ENCODE measurements around the gene RFTN1. TPM values are rescaled to one million over a fixed set of nuclear protein-coding genes. Genes with fewer than 3 reads are reported as not detected.

Gene RFTN1
- total RNA-seq, 1 donor from 2014 or later, result 84.1 TPM

- Mint-ChIP-seq H3K27me3 (ENCODE audit: unreplicated experiment) (no peaks in the 10 kb centered on the region), H3K4me1 (ENCODE audit: unreplicated experiment) (peaks cover 16% of the 10 kb centered on the region), H3K27ac (ENCODE audit: unreplicated experiment) (no peak overlapping the region), H3K4me3 (ENCODE audit: unreplicated experiment) (no peak overlapping the region), H3K36me3 (ENCODE audit: unreplicated experiment) (peaks cover 34% of the 10 kb centered on the region), H3K9me3 (ENCODE audit: unreplicated experiment) (no peaks in the 10 kb centered on the region)
- no peak for DNase-seq (ENCODE audit: extremely low spot score, unreplicated experiment)
- TF ChIP-seq, protein P1, sequence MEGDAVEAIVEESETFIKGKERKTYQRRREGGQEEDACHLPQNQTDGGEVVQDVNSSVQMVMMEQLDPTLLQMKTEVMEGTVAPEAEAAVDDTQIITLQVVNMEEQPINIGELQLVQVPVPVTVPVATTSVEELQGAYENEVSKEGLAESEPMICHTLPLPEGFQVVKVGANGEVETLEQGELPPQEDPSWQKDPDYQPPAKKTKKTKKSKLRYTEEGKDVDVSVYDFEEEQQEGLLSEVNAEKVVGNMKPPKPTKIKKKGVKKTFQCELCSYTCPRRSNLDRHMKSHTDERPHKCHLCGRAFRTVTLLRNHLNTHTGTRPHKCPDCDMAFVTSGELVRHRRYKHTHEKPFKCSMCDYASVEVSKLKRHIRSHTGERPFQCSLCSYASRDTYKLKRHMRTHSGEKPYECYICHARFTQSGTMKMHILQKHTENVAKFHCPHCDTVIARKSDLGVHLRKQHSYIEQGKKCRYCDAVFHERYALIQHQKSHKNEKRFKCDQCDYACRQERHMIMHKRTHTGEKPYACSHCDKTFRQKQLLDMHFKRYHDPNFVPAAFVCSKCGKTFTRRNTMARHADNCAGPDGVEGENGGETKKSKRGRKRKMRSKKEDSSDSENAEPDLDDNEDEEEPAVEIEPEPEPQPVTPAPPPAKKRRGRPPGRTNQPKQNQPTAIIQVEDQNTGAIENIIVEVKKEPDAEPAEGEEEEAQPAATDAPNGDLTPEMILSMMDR (IDR thresholded peaks at IDR 0.05), result no peak
These were observed 133.1 kb downstream of the RFTN1 start for GRCh38 chr3:16380421-16380820.

DNA sequence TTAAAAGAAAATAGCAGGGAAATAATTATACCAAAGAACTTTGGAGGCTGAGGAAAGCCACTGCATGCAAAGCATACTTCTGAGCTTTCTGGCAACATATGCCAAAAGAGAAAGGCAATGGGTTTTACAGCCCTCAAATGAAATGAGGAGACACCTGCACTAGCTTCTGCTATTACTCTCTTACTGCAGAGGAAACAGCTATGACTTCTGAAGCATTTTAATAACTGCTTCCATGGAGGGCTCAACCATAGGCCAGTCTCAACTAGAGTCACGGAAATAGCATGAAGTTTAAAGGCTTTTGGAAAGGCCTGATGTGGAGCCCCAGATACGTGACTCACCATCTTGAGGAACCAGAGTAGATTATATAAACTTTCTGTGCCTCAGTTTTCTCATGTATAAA lies 133.7 kb downstream of the RFTN1 start:
- TF ChIP-seq, protein P1 (IDR thresholded peaks at IDR 0.05), result no peak
- no peaks in the 10 kb centered on the region for H3K27me3 Mint-ChIP-seq (ENCODE audit: unreplicated experiment)
- DNase-seq (ENCODE audit: extremely low spot score, unreplicated experiment), result no peak

DNA sequence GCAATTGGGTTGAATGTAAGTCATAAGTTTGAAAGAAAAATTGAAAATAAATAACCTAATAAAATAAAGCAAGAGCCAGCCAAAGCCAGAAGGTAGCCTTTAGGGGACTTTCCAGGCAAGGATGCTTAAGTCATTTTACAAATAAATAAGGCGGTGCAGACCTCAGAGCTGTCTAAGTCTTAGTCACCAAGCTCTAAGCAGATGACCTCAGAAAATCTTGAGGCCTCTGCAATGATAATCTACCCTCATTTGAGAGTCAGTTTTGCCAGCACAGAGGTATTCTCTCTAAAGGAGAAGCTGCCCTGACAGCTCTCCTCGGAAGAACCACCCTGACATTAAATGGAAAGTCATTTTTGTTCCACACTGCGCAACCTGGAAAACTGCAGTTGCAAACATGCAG lies 134.6 kb downstream of the RFTN1 start:
- Mint-ChIP-seq H3K27ac (ENCODE audit: unreplicated experiment) (no peak overlapping the region), H3K4me3 (ENCODE audit: unreplicated experiment) (no peak overlapping the region), H3K4me1 (ENCODE audit: unreplicated experiment) (peaks cover 16% of the 10 kb centered on the region), H3K9me3 (ENCODE audit: unreplicated experiment) (no peaks in the 10 kb centered on the region), H3K27me3 (ENCODE audit: unreplicated experiment) (no peaks in the 10 kb centered on the region), H3K36me3 (ENCODE audit: unreplicated experiment) (peaks cover 42% of the 10 kb centered on the region)
- TF ChIP-seq, protein P1 (IDR thresholded peaks at IDR 0.05), result no peak
- no peak for DNase-seq (ENCODE audit: extremely low spot score, unreplicated experiment)

More for the DNA sequence above, 133.7 kb downstream of the RFTN1 start:
- peaks cover 35% of the 10 kb centered on the region for H3K36me3 Mint-ChIP-seq (ENCODE audit: unreplicated experiment)
- no peaks in the 10 kb centered on the region for H3K9me3 Mint-ChIP-seq (ENCODE audit: unreplicated experiment)
- peaks cover 14% of the 10 kb centered on the region for H3K4me1 Mint-ChIP-seq (ENCODE audit: unreplicated experiment)
- no peak overlapping the region for H3K27ac Mint-ChIP-seq (ENCODE audit: unreplicated experiment)
- H3K4me3 Mint-ChIP-seq (ENCODE audit: unreplicated experiment), result no peak overlapping the region

- Mint-ChIP-seq H3K27me3 (ENCODE audit: unreplicated experiment) (no peaks in the 10 kb centered on the region), H3K4me1 (ENCODE audit: unreplicated experiment) (peaks cover 19% of the 10 kb centered on the region), H3K27ac (ENCODE audit: unreplicated experiment) (no peak overlapping the region), H3K9me3 (ENCODE audit: unreplicated experiment) (no peaks in the 10 kb centered on the region), H3K4me3 (ENCODE audit: unreplicated experiment) (no peak overlapping the region), H3K36me3 (ENCODE audit: unreplicated experiment) (peaks cover 45% of the 10 kb centered on the region)
- TF ChIP-seq, protein P1 (IDR thresholded peaks at IDR 0.05), result no peak
- DNase-seq (ENCODE audit: extremely low spot score, unreplicated experiment), result no peak
These were observed 135.1 kb downstream of the RFTN1 start for GRCh38 chr3:16378415-16378814.

DNA sequence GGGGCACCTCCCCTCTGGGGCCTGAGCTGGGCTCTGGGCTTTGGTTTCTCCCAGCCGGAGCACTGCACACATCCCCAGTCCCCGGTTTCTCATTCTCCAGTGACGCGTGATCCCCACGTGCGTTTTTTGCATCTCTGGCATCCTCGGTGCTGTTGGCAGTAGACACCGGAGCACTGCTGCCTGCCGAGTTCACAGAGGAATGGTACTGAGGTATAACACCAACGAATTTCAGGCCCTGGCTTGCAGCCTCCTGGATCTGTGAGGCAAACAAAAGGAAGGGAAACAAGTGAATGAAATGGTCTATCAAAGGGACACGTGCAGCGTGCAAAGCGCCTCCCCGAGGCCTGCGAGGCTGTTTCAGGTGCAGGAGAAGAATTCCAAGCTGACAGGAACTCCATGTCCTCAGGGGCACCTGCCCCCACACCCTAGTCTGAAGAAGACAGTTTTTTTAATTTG lies 135.6 kb downstream of the RFTN1 start:
- Mint-ChIP-seq H3K9me3 (ENCODE audit: unreplicated experiment) (no peaks in the 10 kb centered on the region), H3K27ac (ENCODE audit: unreplicated experiment) (no peak overlapping the region), H3K27me3 (ENCODE audit: unreplicated experiment) (no peaks in the 10 kb centered on the region), H3K4me3 (ENCODE audit: unreplicated experiment) (no peak overlapping the region), H3K4me1 (ENCODE audit: unreplicated experiment) (peaks cover 25% of the 10 kb centered on the region), H3K36me3 (ENCODE audit: unreplicated experiment) (peaks cover 50% of the 10 kb centered on the region)
- no peak for DNase-seq (ENCODE audit: extremely low spot score, unreplicated experiment)
- TF ChIP-seq, protein P1 (IDR thresholded peaks at IDR 0.05), result no peak

Data from osteocyte (in vitro differentiated cells).